Measurements from ENCODE around the gene PRPF19.

GRCh38 chr11:60936467-60937143 is 30.2 kb upstream of the PRPF19 start:
- no peak for TF ChIP-seq EGR1 (IDR thresholded peaks at IDR 0.05; ENCODE audit: borderline replicate concordance, low read depth, low read length)
- no peak for TF ChIP-seq EZH2 (IDR thresholded peaks at IDR 0.05; ENCODE audit: low read depth, low read length, severe bottlenecking)
- TF ChIP-seq CHD2 (IDR thresholded peaks at IDR 0.05; ENCODE audit: low read length): no peak
- no peak for TF ChIP-seq CTCF (IDR thresholded peaks at IDR 0.05; ENCODE audit: control extremely low read depth in 1 of 3, insufficient read depth in 1 of 3, low read depth in 1 of 3, low read length in 3 of 3)
- no peak for TF ChIP-seq HDAC2 (IDR thresholded peaks at IDR 0.05; ENCODE audit: borderline replicate concordance in 1 of 2, low read depth in 2 of 2, low read length in 2 of 2)
- no peak for TF ChIP-seq SUZ12 (IDR thresholded peaks at IDR 0.05; ENCODE audit: low read length)
- TF ChIP-seq CBX5 (IDR thresholded peaks at IDR 0.05; ENCODE audit: low read depth, low read length): no peak
- no peak for TF ChIP-seq USF2 (IDR thresholded peaks at IDR 0.05; ENCODE audit: low read length)
